Thoracic aorta (tissue), 2 donors: ENCODE data around the gene DLGAP1. TPM values are rescaled to one million over a fixed set of nuclear protein-coding genes. Genes with fewer than 3 reads are reported as not detected.

ENCODE experiments used
- ATAC-seq: fragments of 150-250 bp; one replicate; pipeline ENCODE4 v1.8.0; 2017; ENCODE audit warnings: low read depth; ENCODE audit not compliant: insufficient number of reproducible peaks, low FRiP score
- DNase-seq: peaks from one replicate; pipeline ENCODE4 v3.0.0-alpha.2; 2020; ENCODE audit warnings: low spot score
- H3K27ac ChIP-seq, 2 donors: fragments of 200-600 bp; sonication (generic); 1 replicate in 1 of 2; 2 replicates in 1 of 2; pipeline ENCODE4 v1.5.1; 2016; ENCODE audit warnings: mild to moderate bottlenecking in 2 of 2, moderate library complexity in 2 of 2
- H3K27me3 ChIP-seq: fragments of 200-600 bp; sonication (generic); replicated peaks from 2 replicates; pipeline ENCODE4 v1.6.0; 2016; ENCODE audit warnings: mild to moderate bottlenecking; ENCODE audit not compliant: insufficient read depth
- H3K36me3 ChIP-seq: fragments of 200-600 bp; sonication (generic); one replicate; pipeline ENCODE4 v1.5.1; 2016
- H3K4me1 ChIP-seq, 2 donors: fragments of 200-600 bp; sonication (generic); 1 replicate in 1 of 2; 2 replicates in 1 of 2; pipeline versions ENCODE4 v1.5.1 to v1.6.0; 2016; ENCODE audit warnings: low read depth in 2 of 2, mild to moderate bottlenecking in 1 of 2; ENCODE audit not compliant: control insufficient read depth in 1 of 2
- H3K4me3 ChIP-seq: fragments of 200-600 bp; sonication (generic); 2 replicates; pipeline ENCODE4 v1.5.1; 2016; ENCODE audit warnings: mild to moderate bottlenecking
- H3K9me3 ChIP-seq: fragments of 200-600 bp; sonication (generic); 2 replicates; pipeline ENCODE4 v1.5.1; 2016
- total RNA-seq, 2 donors: library from RNA; depleted of rRNA; stranded (reverse); fragments of >200 nt; gene quantifications; one replicate each; pipeline versions ENCODE4 v1.1.0 to v1.2.3, GENCODE V29; 2016
- TF ChIP-seq, protein P1 (sequence below): fragments of 200-600 bp; sonication (generic); IDR thresholded peaks from one replicate; pipeline ENCODE4 v1.5.1; 2019; ENCODE audit warnings: antibody characterized with exemption

Gene DLGAP1
- total RNA-seq, 2 donors from 2014 or later, result 7.3 to 19.0 TPM

DNA sequence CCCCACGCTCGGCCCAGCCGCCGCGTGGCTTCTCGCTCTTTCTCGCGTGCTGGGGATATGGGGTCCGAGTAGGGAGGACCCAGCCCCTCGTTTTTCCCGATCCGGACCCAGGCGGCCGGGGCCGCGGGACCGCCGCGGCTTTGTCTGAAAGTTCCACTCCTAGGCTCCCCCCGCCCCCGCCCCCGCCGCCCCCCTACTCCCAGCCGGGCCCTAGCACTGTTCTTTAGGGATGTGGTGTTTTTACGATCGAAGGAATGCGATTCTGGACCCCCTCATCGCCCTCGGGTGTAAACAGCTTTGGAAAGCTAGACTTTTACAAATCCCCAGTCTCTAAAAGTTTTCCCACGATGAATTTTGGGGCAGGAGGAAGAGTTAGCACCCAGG lies 1004.3 kb downstream of the DLGAP1 start:
- no peaks in the 10 kb centered on the region for H3K36me3 ChIP-seq
- peaks cover 9 to 41% of the 10 kb centered on the region in 2 donors for H3K4me1 ChIP-seq
- H3K27ac ChIP-seq, result peak overlapping the region; percentile 99 to 100
- DNase-seq, result no peak
- TF ChIP-seq, protein P1, sequence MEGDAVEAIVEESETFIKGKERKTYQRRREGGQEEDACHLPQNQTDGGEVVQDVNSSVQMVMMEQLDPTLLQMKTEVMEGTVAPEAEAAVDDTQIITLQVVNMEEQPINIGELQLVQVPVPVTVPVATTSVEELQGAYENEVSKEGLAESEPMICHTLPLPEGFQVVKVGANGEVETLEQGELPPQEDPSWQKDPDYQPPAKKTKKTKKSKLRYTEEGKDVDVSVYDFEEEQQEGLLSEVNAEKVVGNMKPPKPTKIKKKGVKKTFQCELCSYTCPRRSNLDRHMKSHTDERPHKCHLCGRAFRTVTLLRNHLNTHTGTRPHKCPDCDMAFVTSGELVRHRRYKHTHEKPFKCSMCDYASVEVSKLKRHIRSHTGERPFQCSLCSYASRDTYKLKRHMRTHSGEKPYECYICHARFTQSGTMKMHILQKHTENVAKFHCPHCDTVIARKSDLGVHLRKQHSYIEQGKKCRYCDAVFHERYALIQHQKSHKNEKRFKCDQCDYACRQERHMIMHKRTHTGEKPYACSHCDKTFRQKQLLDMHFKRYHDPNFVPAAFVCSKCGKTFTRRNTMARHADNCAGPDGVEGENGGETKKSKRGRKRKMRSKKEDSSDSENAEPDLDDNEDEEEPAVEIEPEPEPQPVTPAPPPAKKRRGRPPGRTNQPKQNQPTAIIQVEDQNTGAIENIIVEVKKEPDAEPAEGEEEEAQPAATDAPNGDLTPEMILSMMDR, result no peak
- H3K9me3 ChIP-seq, result no peaks in the 10 kb centered on the region
- peak overlapping the region; percentile 95 for H3K4me3 ChIP-seq
- H3K27me3 ChIP-seq, result no peaks in the 10 kb centered on the region
- ATAC-seq, result no peak

DNA sequence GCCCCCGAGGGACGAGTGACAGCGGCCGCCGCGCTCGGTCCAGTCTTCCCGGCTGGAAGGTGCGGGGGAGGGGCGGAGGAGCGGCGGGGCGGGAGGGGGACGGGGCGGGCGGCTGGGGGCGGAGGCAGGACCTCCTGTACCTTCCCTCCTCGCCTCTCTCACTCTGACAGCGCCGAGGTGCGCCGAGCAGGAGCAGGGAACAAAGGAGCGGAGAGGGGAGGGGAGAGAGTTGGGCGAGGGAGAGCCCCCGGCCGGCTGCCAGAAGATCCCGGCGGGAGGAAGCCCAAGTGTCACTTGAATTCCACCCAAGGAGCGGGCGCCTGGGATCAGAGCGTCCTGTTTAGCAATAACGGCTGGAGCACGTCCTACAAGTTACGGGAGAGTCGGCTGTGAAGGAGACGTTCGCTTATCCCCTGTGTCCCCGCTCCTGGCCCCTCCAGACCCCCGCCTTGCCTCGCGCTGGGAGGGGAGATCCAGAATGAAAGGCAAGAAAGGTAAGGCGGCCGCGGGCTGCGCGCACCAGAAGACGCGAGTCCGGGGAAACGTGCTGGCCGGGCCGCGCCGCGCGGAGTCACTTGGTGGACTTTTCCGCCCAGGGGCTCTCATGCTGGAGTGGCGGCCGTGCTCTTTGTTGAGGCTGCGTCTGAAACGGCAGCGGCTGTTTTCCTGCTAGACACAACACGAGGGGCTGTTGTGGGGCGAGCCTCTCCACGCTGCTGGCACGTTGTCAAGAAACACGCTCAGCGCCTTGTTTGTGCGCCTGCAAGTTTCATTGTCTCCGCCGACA lies 1004.9 kb downstream of the DLGAP1 start, which contains the start of gene TGIF1:
Gene TGIF1 (plus strand): TSS at position 161 of the 787 bp plus-strand sequence. CDS start 318 bp downstream, at position 479.
- peak; percentile 41 for DNase-seq
- Histone ChIP-seq H3K27ac (peak within 1 kb of the TSS; percentile 99 to 100), H3K9me3 (no peaks in the 10 kb centered on the region), H3K27me3 (no peaks in the 10 kb centered on the region), H3K4me3 (peak within 1 kb of the TSS; percentile 95), H3K36me3 (no peaks in the 10 kb centered on the region), H3K4me1 (peaks cover 3 to 35% of the 10 kb centered on the region in 2 donors)
- no peak for ATAC-seq
- TF ChIP-seq, protein P1, result no peak

DNA sequence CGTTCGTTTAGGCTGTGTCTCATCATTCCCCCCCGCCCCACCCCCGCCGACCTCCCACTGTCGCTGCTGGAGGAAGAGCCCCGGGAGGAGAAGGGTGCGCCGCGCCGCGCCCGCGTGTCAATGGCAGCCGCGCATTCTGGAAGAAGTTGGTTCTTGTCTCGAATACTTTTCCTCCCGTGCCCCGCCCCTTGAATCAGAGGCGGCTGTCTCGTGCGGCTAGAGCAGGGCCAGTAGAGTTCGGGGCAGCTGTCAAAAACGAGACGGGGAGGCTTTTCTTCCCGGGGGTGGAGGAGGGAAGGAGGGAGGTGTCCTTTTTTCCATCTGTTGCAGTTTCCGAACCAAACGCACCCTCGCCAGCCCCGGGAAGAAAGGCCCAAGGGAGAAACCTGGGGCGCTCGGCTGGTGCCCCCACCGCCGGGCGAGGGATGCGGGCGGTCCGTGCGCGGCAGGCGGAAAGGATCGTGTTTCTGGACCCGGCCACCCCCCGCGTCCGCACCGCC lies 1005.5 kb downstream of the DLGAP1 start:
- no peak for ATAC-seq
- H3K27ac ChIP-seq, result peak overlapping the region; percentile 99 to 100
- H3K27me3 ChIP-seq, result no peaks in the 10 kb centered on the region
- H3K4me3 ChIP-seq, result peak overlapping the region; percentile 95
- H3K4me1 ChIP-seq, result peaks cover 0 to 29% of the 10 kb centered on the region in 2 donors
- peak; percentile 67 for DNase-seq
- no peaks in the 10 kb centered on the region for H3K9me3 ChIP-seq
- TF ChIP-seq, protein P1, result no peak
- no peaks in the 10 kb centered on the region for H3K36me3 ChIP-seq

GRCh38 chr18:3448838-3449511 lies 1006.1 kb downstream of the DLGAP1 start:
- Histone ChIP-seq H3K27me3 (no peaks in the 10 kb centered on the region), H3K36me3 (no peaks in the 10 kb centered on the region), H3K9me3 (no peaks in the 10 kb centered on the region), H3K4me3 (peak overlapping the region; percentile 95), H3K27ac (peak overlapping the region; percentile 99 to 100), H3K4me1 (peaks cover 0 to 23% of the 10 kb centered on the region in 2 donors)
- DNase-seq (peak; percentile 65), ATAC-seq (no peak)
- TF ChIP-seq, protein P1, result no peak
